GM15510 (cell line): ENCODE data around the gene OPCML.

Experiments
- POLR2A ChIP-seq: IDR thresholded peaks from 3 replicates; pipeline ENCODE4 v1.6.1; 2011; ENCODE audit warnings: borderline replicate concordance; ENCODE audit not compliant: insufficient read length; ENCODE audit errors: extremely low read depth

Gene OPCML

GRCh38 chr11:133162227-133162626 is 370.1 kb downstream of the OPCML start:
- TF ChIP-seq POLR2A, result no peak

DNA sequence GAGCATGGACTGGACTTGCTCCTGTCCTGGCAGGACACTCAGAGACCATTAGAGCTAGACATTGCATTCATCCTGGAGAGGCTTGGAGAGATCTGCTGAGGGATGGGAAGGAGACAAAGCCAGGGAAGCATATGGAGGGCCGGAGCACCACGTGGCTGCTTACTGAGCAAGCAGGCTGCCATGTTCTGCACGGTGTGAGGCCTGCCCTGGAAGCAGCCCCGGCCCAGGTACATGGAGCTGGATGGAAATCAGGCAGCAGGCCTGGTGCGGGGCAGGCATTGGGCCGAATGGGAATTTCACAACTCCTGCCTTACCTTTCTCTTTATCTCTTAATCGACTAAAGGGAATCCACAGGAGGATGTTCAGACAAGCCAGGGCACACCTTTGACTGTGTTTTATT is 371.5 kb downstream of the OPCML start:
- no peak for TF ChIP-seq POLR2A

DNA sequence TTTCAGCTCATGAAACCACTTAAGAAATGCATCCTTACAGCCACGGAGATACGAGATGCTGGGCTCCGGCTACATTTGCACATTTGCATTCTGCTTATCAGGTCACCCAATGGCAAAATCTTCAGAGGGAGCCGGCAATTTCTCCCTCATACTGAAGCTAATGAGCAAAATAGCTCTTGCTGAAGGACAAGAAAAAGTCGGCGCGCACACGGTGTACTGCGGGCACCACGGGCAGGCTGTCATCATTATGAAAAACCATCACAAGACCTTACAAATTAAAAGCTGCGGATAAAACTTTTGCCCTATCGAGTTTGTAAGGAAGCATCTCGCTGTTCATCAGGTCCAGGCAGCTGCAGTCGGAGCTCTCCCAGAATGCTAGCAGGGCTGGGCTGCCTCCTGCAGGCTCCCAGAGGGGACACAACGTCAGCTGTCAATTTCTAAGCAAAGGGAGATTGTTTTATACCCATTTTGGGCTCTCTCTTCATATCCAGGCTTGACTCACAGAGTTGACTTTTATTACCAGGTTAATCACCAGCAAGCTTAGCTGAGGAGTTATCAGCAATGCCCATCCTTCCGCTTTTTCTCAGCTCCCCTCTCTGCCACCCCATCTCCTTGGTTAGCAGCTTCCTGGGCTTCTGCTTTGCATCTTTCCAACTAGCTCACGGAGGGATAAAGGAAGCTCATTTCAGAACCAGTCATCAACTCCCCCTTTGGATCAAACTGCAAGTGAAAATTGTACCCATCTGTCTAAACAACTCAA is 375.1 kb downstream of the OPCML start:
- TF ChIP-seq POLR2A, result no peak

DNA sequence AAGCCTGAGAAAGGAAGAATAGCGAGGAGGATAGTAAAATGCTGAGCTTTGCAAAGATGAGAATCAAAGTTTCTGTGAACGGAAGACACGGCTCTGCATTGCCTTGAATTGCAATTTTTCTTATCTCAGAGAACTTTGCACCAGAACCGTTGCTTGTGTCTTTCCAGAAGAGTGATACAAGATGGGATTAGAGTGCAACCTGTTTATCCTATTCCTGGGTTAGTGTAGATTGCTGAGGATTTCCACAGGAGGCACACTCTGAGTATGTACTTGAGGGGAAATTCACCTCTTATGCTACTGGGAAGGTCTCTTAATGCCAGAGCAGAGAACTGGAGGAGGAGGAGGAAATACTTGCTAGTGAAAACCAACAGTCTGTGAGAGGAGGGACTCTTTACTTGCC is 377.5 kb downstream of the OPCML start:
- no peak for TF ChIP-seq POLR2A

DNA sequence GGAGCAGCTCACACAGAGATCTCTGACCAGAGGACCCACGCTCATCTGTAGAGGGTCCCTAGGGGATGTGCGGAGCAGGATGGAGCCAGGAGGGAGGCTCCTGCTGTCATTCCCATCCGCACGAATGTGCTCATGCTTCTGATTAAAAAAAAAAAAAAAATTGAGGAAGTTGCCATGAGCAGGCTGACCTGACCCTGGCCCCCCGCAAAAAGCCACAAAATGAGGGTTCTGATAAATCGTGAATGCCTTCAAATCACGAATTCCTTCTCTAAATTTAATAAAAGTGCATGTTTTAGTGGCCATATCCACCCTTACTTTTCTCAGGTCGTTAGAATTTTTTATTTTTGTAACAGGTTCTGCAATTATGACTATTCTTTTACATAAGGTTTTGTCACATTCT is 378.2 kb downstream of the OPCML start:
- TF ChIP-seq POLR2A, result no peak

DNA sequence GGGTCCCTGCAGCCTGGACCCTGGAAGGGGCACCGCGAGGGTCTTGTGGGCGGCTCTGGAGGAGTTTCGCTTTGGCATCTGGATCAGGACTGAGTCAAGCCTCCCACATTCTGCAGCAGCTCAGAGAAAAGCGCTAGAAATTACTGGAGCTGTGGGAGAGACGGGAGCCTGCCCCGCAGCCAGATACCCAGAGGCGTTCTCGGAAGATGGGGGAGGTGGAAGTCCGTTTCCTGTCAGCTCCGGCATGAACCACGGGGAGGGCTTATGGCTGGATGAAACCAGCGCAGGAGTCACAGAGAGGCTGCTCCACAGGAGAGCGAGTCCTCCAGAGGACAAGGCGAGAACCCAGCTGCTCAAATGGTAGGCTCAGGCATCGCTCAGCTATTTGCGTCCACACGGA is 379.3 kb downstream of the OPCML start:
- no peak for TF ChIP-seq POLR2A

GRCh38 chr11:133149698-133150097 is 382.6 kb downstream of the OPCML start:
- TF ChIP-seq POLR2A, result no peak

GRCh38 chr11:133147625-133148024 is 384.7 kb downstream of the OPCML start:
- no peak for TF ChIP-seq POLR2A

DNA sequence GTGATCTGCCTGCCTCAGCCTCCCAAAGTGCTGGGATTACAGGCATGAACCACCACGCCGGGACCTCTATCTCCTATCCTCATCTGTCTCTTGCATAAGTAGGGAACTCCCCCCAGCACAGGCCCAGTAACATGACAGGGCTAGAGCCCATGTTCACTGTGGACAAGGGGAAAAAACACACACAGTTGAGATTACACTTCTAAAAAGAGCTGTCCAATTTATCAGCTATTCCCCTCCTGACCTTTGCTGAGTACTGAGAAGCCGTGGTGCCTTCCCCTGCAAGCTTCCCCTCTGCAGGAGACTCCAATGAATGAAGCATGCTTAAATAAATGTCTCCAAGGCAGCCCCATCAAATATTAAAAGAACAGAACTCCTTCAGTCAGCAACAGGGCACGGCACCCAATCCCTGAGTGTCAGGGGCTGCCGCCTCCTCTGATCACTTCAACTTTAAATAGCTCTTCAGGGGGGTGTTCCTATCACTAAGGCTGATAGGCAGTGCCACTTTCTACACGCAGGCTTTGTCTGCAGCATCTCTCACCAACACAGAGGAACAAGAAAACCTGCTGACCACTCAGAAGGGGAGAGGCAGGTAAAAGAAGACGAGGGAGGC is 385.5 kb downstream of the OPCML start:
- no peak for TF ChIP-seq POLR2A

DNA sequence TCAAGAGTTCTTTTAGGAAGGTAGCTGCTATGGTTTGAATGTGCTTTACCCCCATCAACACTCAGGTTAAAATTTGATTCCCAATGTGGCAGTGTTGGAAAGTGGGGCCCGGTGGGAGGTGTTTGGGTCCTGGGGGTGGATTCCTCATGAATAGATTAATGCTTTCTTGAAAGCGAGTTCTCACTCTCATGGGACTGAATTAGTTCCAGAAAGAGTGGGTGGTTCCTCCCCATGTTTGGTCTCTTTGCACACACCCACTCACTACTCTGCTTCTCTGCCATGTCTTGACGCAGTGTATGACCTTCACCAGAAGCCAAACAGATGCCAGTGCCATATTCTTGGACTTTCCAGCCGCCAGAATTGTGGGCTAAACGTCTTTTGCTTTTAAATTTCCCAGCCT is 394.4 kb downstream of the OPCML start:
- no peak for TF ChIP-seq POLR2A

- no peak for TF ChIP-seq POLR2A
Measured at GRCh38 chr11:133137270-133137669, 395.0 kb downstream of the OPCML start.

- no peak for TF ChIP-seq POLR2A
Measured at GRCh38 chr11:133136376-133136775, 395.9 kb downstream of the OPCML start.

DNA sequence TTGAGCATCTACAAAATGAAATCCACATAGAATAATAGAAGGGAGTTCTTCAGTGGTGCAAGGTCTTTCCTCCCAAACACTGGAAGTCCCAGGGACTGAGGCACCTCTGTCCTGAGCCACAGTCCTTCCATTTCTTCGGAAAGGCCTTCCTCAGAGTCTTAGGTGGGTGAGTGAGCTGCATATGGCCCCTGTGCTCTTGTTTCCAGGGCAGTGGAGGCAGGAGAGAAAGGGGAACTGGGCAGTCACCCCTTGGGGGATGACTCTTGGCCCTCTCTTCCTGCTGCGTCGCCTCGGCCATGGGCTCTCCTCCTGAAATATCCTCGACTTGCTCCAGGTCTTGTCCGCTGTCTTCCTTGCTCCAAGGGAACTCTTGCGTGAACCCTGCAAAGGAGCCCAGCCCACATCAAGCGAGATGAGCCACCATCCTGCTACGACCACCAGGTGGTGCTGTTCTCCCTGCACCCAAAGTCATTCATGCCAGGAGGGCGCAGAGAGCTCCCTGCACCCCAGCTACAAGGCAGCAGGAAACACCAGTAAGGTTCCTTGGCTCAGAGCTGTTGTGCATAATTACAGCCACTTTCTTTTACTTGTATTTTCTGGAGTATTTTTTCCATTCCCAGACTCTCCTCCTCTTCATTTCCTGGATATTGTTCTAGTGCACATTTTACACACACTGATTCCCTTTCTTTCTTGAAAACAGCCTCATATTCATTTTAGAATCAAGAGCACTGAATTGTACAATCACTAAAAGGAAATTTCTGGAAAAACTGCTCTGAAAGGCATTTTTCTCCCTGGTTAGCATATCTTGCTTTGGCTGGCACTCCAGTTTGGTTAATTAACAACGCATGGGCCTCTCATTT is 397.8 kb downstream of the OPCML start:
- TF ChIP-seq POLR2A, result no peak

DNA sequence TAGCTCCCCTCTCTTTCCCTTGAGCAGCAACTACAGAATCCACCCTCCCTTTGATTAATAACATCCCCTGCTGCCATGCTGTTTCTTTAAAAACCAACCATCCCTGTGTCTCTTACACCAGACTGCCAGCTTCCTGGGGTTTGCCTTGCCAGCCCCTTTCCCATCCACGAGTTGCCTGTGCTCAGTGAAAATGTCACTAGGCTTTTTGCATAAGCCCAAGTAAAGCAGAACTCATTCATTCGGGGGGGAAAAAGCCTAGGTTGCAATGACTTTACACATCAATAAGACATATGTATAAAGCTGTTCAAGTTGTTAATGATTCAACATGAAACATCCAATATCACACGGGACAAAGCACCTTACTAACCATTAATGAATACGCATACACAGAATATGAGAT is 398.7 kb downstream of the OPCML start:
- TF ChIP-seq POLR2A, result no peak

DNA sequence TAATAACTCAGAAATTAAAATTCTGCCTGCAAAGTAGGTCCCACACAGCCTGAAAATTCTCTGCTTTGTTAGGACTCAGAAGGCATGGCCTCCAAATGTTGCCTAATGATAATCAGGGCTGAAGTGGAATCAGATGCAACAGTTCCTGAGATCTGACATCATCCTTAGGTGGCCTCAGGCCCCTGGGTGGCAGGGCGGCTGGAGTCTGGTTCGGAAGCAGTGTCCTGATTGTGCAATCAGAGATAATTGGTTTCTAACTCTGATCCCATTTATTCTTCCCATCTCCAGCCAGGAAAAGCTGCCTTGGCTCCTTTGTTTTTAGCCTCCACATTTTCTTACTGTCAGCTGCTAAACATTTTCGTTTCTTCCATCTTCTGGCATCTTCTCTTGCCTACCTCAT is 399.3 kb downstream of the OPCML start:
- no peak for TF ChIP-seq POLR2A
